A549 (cell line): Measurements from ENCODE around the gene RACGAP1.

Experiments
- CBX2 ChIP-seq: fragments of 200-600 bp; sonication (generic); IDR thresholded peaks from 2 replicates; pipeline ENCODE4 v1.6.1; 2016; ENCODE audit warnings: low read depth, mild to moderate bottlenecking, borderline replicate concordance
- CEBPB ChIP-seq, 2 experiments: fragments of >200 bp in 1 of 2; sonication (Bioruptor Twin) in 1 of 2; formaldehyde crosslinking in 1 of 2; IDR thresholded peaks; 2 replicates each; pipeline ENCODE4 v1.6.1; 2012 to 2016
- CHD2 ChIP-seq: fragments of 150-350 bp; IDR thresholded peaks from 2 replicates; pipeline ENCODE4 v1.6.1; 2014; ENCODE audit warnings: low read length; ENCODE audit not compliant: partially characterized antibody
- CTCF ChIP-seq: fragments of >200 bp; sonication (Bioruptor Twin); formaldehyde crosslinking; IDR thresholded peaks from 3 replicates; pipeline ENCODE4 v1.5.1; 2016
- FOXS1 ChIP-seq: fragments of 250-450 bp; sonication (Bioruptor Pico); IDR thresholded peaks from 2 replicates; pipeline ENCODE4 v1.5.0; 2020; ENCODE audit warnings: mild to moderate bottlenecking, moderate library complexity
- HMGXB4 ChIP-seq: fragments of 250-450 bp; sonication (Bioruptor Pico); IDR thresholded peaks from 2 replicates; pipeline ENCODE4 v1.5.0; 2021; ENCODE audit warnings: mild to moderate bottlenecking, moderate library complexity, borderline replicate concordance
- KDM5A ChIP-seq: fragments of 200-600 bp; sonication (generic); IDR thresholded peaks from 2 replicates; pipeline ENCODE4 v1.6.1; 2016; ENCODE audit warnings: antibody characterized with exemption, mild to moderate bottlenecking
- MAFK ChIP-seq: fragments of 450-650 bp; IDR thresholded peaks from 2 replicates; pipeline ENCODE4 v1.6.1; 2014; ENCODE audit not compliant: partially characterized antibody
- PHF8 ChIP-seq: fragments of 200-600 bp; sonication (generic); IDR thresholded peaks from 2 replicates; pipeline ENCODE4 v1.6.1; 2016; ENCODE audit warnings: low read depth, mild to moderate bottlenecking, antibody characterized with exemption, moderate library complexity, borderline replicate concordance
- POLR2A ChIP-seq: IDR thresholded peaks from 2 replicates; pipeline ENCODE4 v1.6.1; 2012; ENCODE audit warnings: mild to moderate bottlenecking, low read length
- RAD21 ChIP-seq, 2 experiments: fragments of >200 bp in 1 of 2; sonication (Bioruptor Twin) in 1 of 2; formaldehyde crosslinking in 1 of 2; IDR thresholded peaks in 1 of 2; conservative IDR thresholded peaks in 1 of 2; 2 replicates in 1 of 2; 3 replicates in 1 of 2; pipeline ENCODE4 v1.6.1; 2012 to 2018; ENCODE audit warnings: inconsistent platforms in 1 of 2
- RCOR1 ChIP-seq: fragments of 150-350 bp; IDR thresholded peaks from 2 replicates; pipeline ENCODE4 v1.6.1; 2014; ENCODE audit warnings: antibody characterized with exemption, low read length, low read depth
- RFX5 ChIP-seq: fragments of 450-650 bp; IDR thresholded peaks from 2 replicates; pipeline ENCODE4 v1.7.1; 2014; ENCODE audit warnings: antibody characterized with exemption, mild to moderate bottlenecking, moderate library complexity
- SMC3 ChIP-seq: fragments of >200 bp; sonication (Bioruptor Twin); formaldehyde crosslinking; IDR thresholded peaks from 3 replicates; pipeline ENCODE4 v1.6.1; 2018; ENCODE audit warnings: inconsistent platforms

- TF ChIP-seq CTCF (no peak), CBX2 (no peak), KDM5A (no peak), RFX5 (no peak), POLR2A (no peak), HMGXB4 (CRISPR knock-in tag) (no peak), RAD21 (conservative IDR thresholded peaks at IDR 0.05 in 1 of 2, IDR thresholded peaks at IDR 0.05 in 1 of 2) (no peak), CHD2 (no peak), CEBPB (IDR thresholded peaks at IDR 0.05) (no peak), MAFK (no peak), PHF8 (no peak; the same call in 1 of the 2 replicates), SMC3 (no peak), RCOR1 (no peak), FOXS1 (CRISPR knock-in tag) (no peak)
Observed at GRCh38 chr12:50057000-50057841, 31.9 kb upstream of the RACGAP1 start, which contains the start of gene ASIC1.
